H1 (cell line): Measurements from ENCODE around the gene MSTO1. TPM values are rescaled to one million over a fixed set of nuclear protein-coding genes. Genes with fewer than 3 reads are reported as not detected.

Experiments used
- CTCF ChIA-PET: fragments of 300-600 bp; sonication (Branson Sonifier 250); formaldehyde crosslinking; loops from one replicate; lab custom pipeline; 2021; ENCODE audit not compliant: partially characterized antibody; lab: Charles Lee
- POLR2A ChIA-PET: fragments of 300-600 bp; sonication (Branson Sonifier 250); formaldehyde crosslinking; loops from one replicate; lab custom pipeline; 2021; ENCODE audit warnings: inconsistent platforms; ENCODE audit not compliant: partially characterized antibody; lab: Charles Lee
- DNase-seq, 2 experiments: peaks; one replicate each; pipeline versions ENCODE4 v3.0.0 to v3.0.0-alpha.2; 2010 to 2022; ENCODE audit warnings: low spot score in 2 of 2, low read depth in 1 of 2, mixed read lengths in 1 of 2
- FAIRE-seq: peaks from 2 replicates; lab custom pipeline; 2011; peaks lifted over from hg19 to GRCh38; lab: Jason Lieb, UNC
- H2AFZ ChIP-seq: 2 replicates; pipeline ENCODE4 v1.8.1; 2012; ENCODE audit warnings: low read length, inconsistent platforms
- H2AK5ac ChIP-seq: 2 replicates; pipeline ENCODE4 v1.6.1; 2013; ENCODE audit warnings: low read depth, low read length
- H2BK120ac ChIP-seq: replicated peaks from 2 replicates; pipeline ENCODE3; 2013; ENCODE audit warnings: low read depth, low read length, inconsistent platforms
- H2BK12ac ChIP-seq: 2 replicates; pipeline ENCODE4 v1.6.1; 2013; ENCODE audit warnings: low read depth, low read length
- H2BK15ac ChIP-seq: 2 replicates; pipeline ENCODE4 v1.6.1; 2013; ENCODE audit warnings: low read length
- H2BK20ac ChIP-seq: 2 replicates; pipeline ENCODE4 v1.6.1; 2013; ENCODE audit warnings: low read length
- H2BK5ac ChIP-seq: 2 replicates; pipeline ENCODE4 v1.6.1; 2013; ENCODE audit warnings: low read depth, low read length
- H3K14ac ChIP-seq: 2 replicates; pipeline ENCODE4 v1.6.1; 2013; ENCODE audit warnings: inconsistent platforms; ENCODE audit not compliant: insufficient read length
- H3K18ac ChIP-seq: 2 replicates; pipeline ENCODE4 v1.6.1; 2013; ENCODE audit warnings: low read length; ENCODE audit errors: extremely low read depth
- H3K23ac ChIP-seq: 2 replicates; pipeline ENCODE4 v1.6.1; 2013; ENCODE audit warnings: inconsistent platforms; ENCODE audit not compliant: insufficient read length
- H3K23me2 ChIP-seq: 2 replicates; pipeline ENCODE4 v1.6.1; 2013; ENCODE audit warnings: low read depth, low read length
- H3K27ac ChIP-seq: 2 replicates; pipeline ENCODE4 v1.6.1; 2011; ENCODE audit warnings: low read depth, low read length, inconsistent platforms
- H3K27me3 ChIP-seq, 4 experiments: replicated peaks in 1 of 4; 1 replicate in 1 of 4; 2 replicates in 3 of 4; pipeline versions ENCODE4 v1.6.1 to v1.8.1; 2011 to 2013; ENCODE audit warnings: low read length in 3 of 4, mild to moderate bottlenecking in 3 of 4, inconsistent platforms in 2 of 4, mixed read lengths in 2 of 4, moderate library complexity in 1 of 4; ENCODE audit not compliant: control insufficient read depth in 3 of 4, insufficient read depth in 3 of 4; ENCODE audit errors: extremely low read depth in 1 of 4
- H3K36me3 ChIP-seq, 4 experiments: 2 replicates each; pipeline versions ENCODE4 v1.6.1 to v1.8.1; 2011 to 2013; ENCODE audit warnings: mild to moderate bottlenecking in 4 of 4, low read length in 3 of 4, moderate library complexity in 2 of 4, control low read depth in 1 of 4, inconsistent platforms in 1 of 4; ENCODE audit not compliant: insufficient read depth in 4 of 4, control insufficient read depth in 2 of 4
- H3K4ac ChIP-seq: replicated peaks from 2 replicates; pipeline ENCODE3; 2013; ENCODE audit warnings: low read length, low read depth, mixed read lengths, inconsistent platforms; ENCODE audit not compliant: insufficient read length
- H3K4me1 ChIP-seq, 4 experiments: replicated peaks in 1 of 4; 1 replicate in 1 of 4; 2 replicates in 3 of 4; pipeline versions ENCODE4 v1.6.1 to v1.8.1; 2011 to 2013; ENCODE audit warnings: low read length in 3 of 4, inconsistent platforms in 2 of 4, mixed read lengths in 1 of 4; ENCODE audit not compliant: insufficient read depth in 4 of 4, control insufficient read depth in 3 of 4
- H3K4me2 ChIP-seq, 2 experiments: 2 replicates each; pipeline versions ENCODE4 v1.6.1 to v1.8.1; 2011 to 2013; ENCODE audit warnings: low read depth in 2 of 2, low read length in 2 of 2, control low read depth in 1 of 2, inconsistent platforms in 1 of 2, mild to moderate bottlenecking in 1 of 2; ENCODE audit not compliant: insufficient read depth in 1 of 2
- H3K4me3 ChIP-seq, 4 experiments: fragments of 200-600, 300-600 bp in 1 of 4; sonication (generic), shearing (Covaris generic), sonication (Bioruptor Twin) in 1 of 4; 2 replicates each; pipeline versions ENCODE4 v1.5.1 to v1.8.1; 2011 to 2016; ENCODE audit warnings: low read length in 4 of 4, low read depth in 3 of 4, control low read depth in 2 of 4, inconsistent platforms in 2 of 4, mild to moderate bottlenecking in 2 of 4, mixed read lengths in 1 of 4, moderate library complexity in 1 of 4; ENCODE audit not compliant: insufficient read depth in 2 of 4; ENCODE audit errors: extremely low read depth in 1 of 4
- H3K56ac ChIP-seq: replicated peaks from 2 replicates; pipeline ENCODE3; 2013; ENCODE audit warnings: low read depth, mild to moderate bottlenecking, mixed read lengths, low read length, inconsistent platforms; ENCODE audit not compliant: insufficient read length
- H3K79me1 ChIP-seq: 2 replicates; pipeline ENCODE4 v1.6.1; 2013; ENCODE audit warnings: low read depth, low read length, control low read depth
- H3K79me2 ChIP-seq, 2 experiments: 2 replicates each; pipeline versions ENCODE4 v1.6.1 to v1.8.1; 2012 to 2013; ENCODE audit warnings: low read length in 2 of 2, mild to moderate bottlenecking in 2 of 2, inconsistent platforms in 1 of 2; ENCODE audit not compliant: insufficient read depth in 2 of 2, control insufficient read depth in 1 of 2
- H3K9ac ChIP-seq, 4 experiments: replicated peaks in 1 of 4; 1 replicate in 1 of 4; 2 replicates in 3 of 4; pipeline versions ENCODE4 v1.6.1 to v1.8.1; 2011 to 2013; ENCODE audit warnings: low read depth in 3 of 4, low read length in 3 of 4, control low read depth in 2 of 4, mild to moderate bottlenecking in 2 of 4, moderate library complexity in 2 of 4, inconsistent platforms in 1 of 4; ENCODE audit errors: extremely low read depth in 1 of 4
- H3K9me3 ChIP-seq, 2 experiments: 2 replicates each; pipeline versions ENCODE4 v1.6.1 to v1.8.1; 2012 to 2013; ENCODE audit warnings: mild to moderate bottlenecking in 2 of 2, moderate library complexity in 2 of 2, control low read depth in 1 of 2, inconsistent platforms in 1 of 2, low read depth in 1 of 2, low read length in 1 of 2, mixed read lengths in 1 of 2; ENCODE audit not compliant: insufficient read depth in 2 of 2
- H4K20me1 ChIP-seq, 2 experiments: replicated peaks in 1 of 2; 2 replicates each; pipeline versions ENCODE3 to v1.8.1; 2011 to 2013; ENCODE audit warnings: inconsistent platforms in 2 of 2, low read length in 2 of 2, mild to moderate bottlenecking in 1 of 2; ENCODE audit not compliant: insufficient read depth in 2 of 2, control insufficient read depth in 1 of 2
- H4K5ac ChIP-seq: 2 replicates; pipeline ENCODE4 v1.6.1; 2013; ENCODE audit warnings: low read length, low read depth, mixed read lengths, inconsistent platforms; ENCODE audit not compliant: insufficient read length
- H4K8ac ChIP-seq: 2 replicates; pipeline ENCODE4 v1.8.0; 2013; ENCODE audit warnings: mild to moderate bottlenecking, moderate library complexity, low read length, inconsistent platforms; ENCODE audit not compliant: insufficient read depth; ENCODE audit errors: extremely low read depth
- H4K91ac ChIP-seq: replicated peaks from 2 replicates; pipeline ENCODE3; 2013; ENCODE audit warnings: low read length, mixed read lengths, inconsistent platforms; ENCODE audit not compliant: insufficient read length
- CREB1 ChIP-seq: IDR thresholded peaks from 2 replicates; pipeline ENCODE4 v1.6.1; 2012; ENCODE audit warnings: inconsistent platforms
- EP300 ChIP-seq, 2 experiments: IDR thresholded peaks; 1 replicate in 1 of 2; 2 replicates in 1 of 2; pipeline ENCODE4 v1.6.1; 2011 to 2012; ENCODE audit warnings: low read depth in 2 of 2, low read length in 2 of 2, mild to moderate bottlenecking in 2 of 2, borderline replicate concordance in 1 of 2, inconsistent platforms in 1 of 2, moderate library complexity in 1 of 2
- GTF2F1 ChIP-seq: IDR thresholded peaks from 2 replicates; pipeline ENCODE4 v1.6.1; 2012; ENCODE audit warnings: low read depth, low read length, improper control_type of control experiment, borderline replicate concordance
- HDAC2 ChIP-seq, 2 experiments: fragments of 300-600 bp in 1 of 2; sonication (generic) in 1 of 2; IDR thresholded peaks; 2 replicates each; pipeline ENCODE4 v1.6.1; 2011 to 2012; ENCODE audit warnings: low read depth in 2 of 2, low read length in 2 of 2, mild to moderate bottlenecking in 2 of 2, moderate library complexity in 2 of 2, borderline replicate concordance in 1 of 2, inconsistent platforms in 1 of 2
- MAX ChIP-seq: IDR thresholded peaks from 2 replicates; pipeline ENCODE4 v1.6.1; 2012; ENCODE audit warnings: inconsistent platforms
- NRF1 ChIP-seq: IDR thresholded peaks from 2 replicates; pipeline ENCODE4 v1.6.1; 2011; ENCODE audit warnings: mild to moderate bottlenecking, low read depth, low read length, improper control_type of control experiment
- RBBP5 ChIP-seq: IDR thresholded peaks from 2 replicates; pipeline ENCODE4 v1.7.1; 2012; ENCODE audit warnings: low read depth, mild to moderate bottlenecking, inconsistent platforms, low read length, moderate library complexity, borderline replicate concordance
- SIRT6 ChIP-seq: IDR thresholded peaks from one replicate; pipeline ENCODE4 v1.7.1; 2012; ENCODE audit warnings: low read length, inconsistent platforms
- TAF1 ChIP-seq: IDR thresholded peaks from 2 replicates; pipeline ENCODE4 v1.6.1; 2011; ENCODE audit warnings: mild to moderate bottlenecking, low read depth, low read length
- WGBS, 2 experiments: shearing (Covaris generic) in 1 of 2; methylation state at CpG; one replicate each; pipeline versions ENCODE4 v1.1.6 to v1.1.7; 2013 to 2015; ENCODE audit warnings: low lambda C conversion rate in 2 of 2, mixed read lengths in 2 of 2, inconsistent platforms in 1 of 2, low coverage in 1 of 2, missing lambda C conversion rate in 1 of 2; ENCODE audit not compliant: insufficient replicate concordance in 2 of 2, insufficient coverage in 1 of 2, insufficient read length in 1 of 2; ENCODE audit errors: extremely low coverage in 1 of 2, missing lambda C conversion rate in 1 of 2; 5-methylcytosine and 5-hydroxymethylcytosine counted together
- polyA plus RNA-seq, 7 experiments: library from polyadenylated mRNA; depleted of rRNA in 3 of 7; stranded (reverse) in 5 of 7; unstranded in 2 of 7; fragments of >200 nt in 5 of 7; fragments of 200-250 nt in 2 of 7; gene quantifications; 1 replicate in 5 of 7; 2 replicates in 1 of 7; 4 replicates in 1 of 7; pipeline versions ENCODE4 v1.2.1 to v1.2.3, GENCODE V29; 2011 to 2013; ENCODE audit warnings: missing spikeins in 2 of 7, mixed read lengths in 2 of 7
- total RNA-seq: library from RNA; stranded (reverse); fragmentation: NEBNext Ultra II Directional; extraction: Animal tissue kit (Norgen Biotek cat#: 25700); gene quantifications from 2 replicates; pipeline ENCODE4 v1.2.1, GENCODE V29; 2021

Gene MSTO1
- total and polyA plus RNA-seq, 2 of the 8 experiments (the other 6 are each of a cell fraction or from before 2014, with no cell fraction given), result 40.5 to 51.0 TPM

- Histone ChIP-seq H4K5ac (no peak overlapping the region), H3K23me2 (no peaks in the 10 kb centered on the region), H3K18ac (no peak overlapping the region), H3K9me3 (peaks cover 5 to 8% of the 10 kb centered on the region in 2 experiments; a peak in 2 of 4 replicates), H4K91ac (no peak overlapping the region), H2BK12ac (no peak overlapping the region), H2BK120ac (no peak overlapping the region), H3K79me1 (no peaks in the 10 kb centered on the region), H3K9ac (no peak overlapping the region), H3K56ac (no peak overlapping the region), H2BK5ac (no peak overlapping the region), H2BK15ac (no peak overlapping the region), H3K14ac (no peak overlapping the region), H3K79me2 (no peaks in the 10 kb centered on the region), H2BK20ac (no peak overlapping the region), H3K4me3 (no peak overlapping the region), H3K36me3 (no peaks in the 10 kb centered on the region), H3K27ac (no peak overlapping the region), H2AK5ac (no peak overlapping the region), H3K4me2 (no peak overlapping the region), H4K20me1 (no peaks in the 10 kb centered on the region), H2AFZ (no peak overlapping the region), H3K4me1 (peaks cover 0 to 4% (median 0%) of the 10 kb centered on the region in 4 experiments; a peak in 1 of 7 replicates), H3K4ac (no peak overlapping the region), H4K8ac (no peak overlapping the region), H3K27me3 (no peaks in the 10 kb centered on the region), H3K23ac (no peak overlapping the region)
- POLR2A ChIA-PET, result no interaction called here
- CTCF ChIA-PET, result no interaction called here
- FAIRE-seq, result no peak
- 89% methylated on average over 1 of the region's 1 CpG; no CpG with 5 or more reads in 1 of the 2 experiments for WGBS, 2 experiments
- DNase-seq, result no peak
- no peak for TF ChIP-seq TAF1
- TF ChIP-seq HDAC2 (IDR thresholded peaks at IDR 0.05; ENCODE audit: borderline replicate concordance in 1 of 2, low read depth in 2 of 2, low read length in 2 of 2), result no peak
- no peak for TF ChIP-seq RBBP5
- TF ChIP-seq CREB1, result no peak
- TF ChIP-seq EP300 (IDR thresholded peaks at IDR 0.05; ENCODE audit: borderline replicate concordance in 1 of 2, low read depth in 2 of 2, low read length in 2 of 2), result no peak
- TF ChIP-seq MAX, result no peak
- no peak for TF ChIP-seq SIRT6
- no peak for TF ChIP-seq NRF1
- no peak for TF ChIP-seq GTF2F1
These were observed 13.3 kb downstream of the MSTO1 start for GRCh38 chr1:155623357-155623756.
